ENCODE data around the gene TAB2. TPM values are rescaled to one million over a fixed set of nuclear protein-coding genes. Genes with fewer than 3 reads are reported as not detected.
"Not testable (repeated sequence)": the region's sequence is repeated elsewhere in the genome, so short reads cannot be mapped to it uniquely, and the experiment has no call there.

TAB2 gene
- total RNA-seq, 2 donors from 2014 or later: 192 to 199 TPM

GRCh38 chr6:149440735-149441671, 123.5 kb downstream of the TAB2 start:
- Mint-ChIP-seq H3K4me3 (no peak overlapping the region), H3K36me3 (ENCODE audit: low read depth) (no peaks in the 10 kb centered on the region), H3K27me3 (no peaks in the 10 kb centered on the region), H3K27ac (peak overlapping the region; percentile 75), H3K4me1 (peaks cover 44% of the 10 kb centered on the region)
- ATAC-seq (no peak), DNase-seq (no peak)
- no peaks in the 10 kb centered on the region for H3K9me3 ChIP-seq (ENCODE audit: control insufficient read depth, low read length, poor library complexity, severe bottlenecking)

- peaks cover 49% of the 10 kb centered on the region for H3K4me1 Mint-ChIP-seq
- no peak overlapping the region for H3K4me3 Mint-ChIP-seq
- no peak for DNase-seq
- no peak for ATAC-seq
- no peaks in the 10 kb centered on the region for H3K27me3 Mint-ChIP-seq
- H3K9me3 ChIP-seq (ENCODE audit: control insufficient read depth, low read length, poor library complexity, severe bottlenecking): no peaks in the 10 kb centered on the region
- no peaks in the 10 kb centered on the region for H3K36me3 Mint-ChIP-seq (ENCODE audit: low read depth)
- peak overlapping the region; percentile 75 for H3K27ac Mint-ChIP-seq
These were observed 124.2 kb downstream of the TAB2 start for GRCh38 chr6:149441740-149442139.

GRCh38 chr6:149443411-149444181, 126.1 kb downstream of the TAB2 start:
- ATAC-seq: no peak
- H3K27me3 Mint-ChIP-seq: no peaks in the 10 kb centered on the region

GRCh38 chr6:149444360-149445094, 127.0 kb downstream of the TAB2 start:
- DNase-seq; H3K27me3 Mint-ChIP-seq; H3K36me3 Mint-ChIP-seq (ENCODE audit: low read depth); H3K9me3 ChIP-seq (ENCODE audit: control insufficient read depth, low read length, poor library complexity, severe bottlenecking): not testable (repeated sequence)
- H3K27ac Mint-ChIP-seq: peak overlapping the region; percentile 87
- peak overlapping the region; percentile 36 for H3K4me3 Mint-ChIP-seq
- peak; percentile 12 for ATAC-seq
- peaks cover 28% of the 10 kb centered on the region for H3K4me1 Mint-ChIP-seq

More at GRCh38 chr6:149443411-149444181, 126.1 kb downstream of the TAB2 start:
- no peaks in the 10 kb centered on the region for H3K9me3 ChIP-seq (ENCODE audit: control insufficient read depth, low read length, poor library complexity, severe bottlenecking)
- Mint-ChIP-seq H3K4me1 (peaks cover 36% of the 10 kb centered on the region), H3K4me3 (peak overlapping the region; percentile 50), H3K36me3 (ENCODE audit: low read depth) (no peaks in the 10 kb centered on the region), H3K27ac (peak overlapping the region; percentile 87)
- no peak for DNase-seq

GRCh38 chr6:149445095-149445466, 127.6 kb downstream of the TAB2 start:
- Mint-ChIP-seq H3K36me3 (ENCODE audit: low read depth) (no peaks in the 10 kb centered on the region), H3K4me3 (peak overlapping the region; percentile 43), H3K27me3 (no peaks in the 10 kb centered on the region), H3K4me1 (peaks cover 30% of the 10 kb centered on the region), H3K27ac (peak overlapping the region; percentile 87)
- peak in 1 of 3 donors; percentile 29 for DNase-seq
- peak; percentile 58 for ATAC-seq
- no peaks in the 10 kb centered on the region for H3K9me3 ChIP-seq (ENCODE audit: control insufficient read depth, low read length, poor library complexity, severe bottlenecking)

GRCh38 chr6:149445573-149445972, 128.1 kb downstream of the TAB2 start:
- ATAC-seq (peak; percentile 34), DNase-seq (no peak)
- no peaks in the 10 kb centered on the region for H3K9me3 ChIP-seq (ENCODE audit: control insufficient read depth, low read length, poor library complexity, severe bottlenecking)
- Mint-ChIP-seq H3K27me3 (no peaks in the 10 kb centered on the region), H3K27ac (peak overlapping the region; percentile 87), H3K4me1 (peaks cover 28% of the 10 kb centered on the region), H3K4me3 (peak overlapping the region; percentile 43), H3K36me3 (ENCODE audit: low read depth) (no peaks in the 10 kb centered on the region)

- peak overlapping the region; percentile 87 for H3K27ac Mint-ChIP-seq
- H3K4me3 Mint-ChIP-seq: peak overlapping the region; percentile 76
These were observed 129.4 kb downstream of the TAB2 start for GRCh38 chr6:149446791-149447376.

GRCh38 chr6:149448821-149449453, 131.4 kb downstream of the TAB2 start:
- ATAC-seq: no peak
- no peak for DNase-seq
- peaks cover 19% of the 10 kb centered on the region for H3K4me1 Mint-ChIP-seq
- H3K27ac Mint-ChIP-seq: peak overlapping the region; percentile 87
- H3K36me3 Mint-ChIP-seq (ENCODE audit: low read depth): no peaks in the 10 kb centered on the region
- H3K27me3 Mint-ChIP-seq: no peaks in the 10 kb centered on the region
- no peak overlapping the region for H3K4me3 Mint-ChIP-seq
- no peaks in the 10 kb centered on the region for H3K9me3 ChIP-seq (ENCODE audit: control insufficient read depth, low read length, poor library complexity, severe bottlenecking)

More at GRCh38 chr6:149446791-149447376, 129.4 kb downstream of the TAB2 start:
- no peak for ATAC-seq
- no peak for DNase-seq
- Mint-ChIP-seq H3K4me1 (peaks cover 27% of the 10 kb centered on the region), H3K27me3 (no peaks in the 10 kb centered on the region), H3K36me3 (ENCODE audit: low read depth) (no peaks in the 10 kb centered on the region)
- H3K9me3 ChIP-seq (ENCODE audit: control insufficient read depth, low read length, poor library complexity, severe bottlenecking): no peaks in the 10 kb centered on the region

GRCh38 chr6:149449831-149450678, 132.5 kb downstream of the TAB2 start:
- DNase-seq: no peak
- ATAC-seq: no peak
- Mint-ChIP-seq H3K27ac (peak overlapping the region; percentile 77), H3K36me3 (ENCODE audit: low read depth) (no peaks in the 10 kb centered on the region), H3K4me1 (peaks cover 21% of the 10 kb centered on the region), H3K4me3 (peak overlapping the region; percentile 19), H3K27me3 (no peaks in the 10 kb centered on the region)
- no peaks in the 10 kb centered on the region for H3K9me3 ChIP-seq (ENCODE audit: control insufficient read depth, low read length, poor library complexity, severe bottlenecking)

GRCh38 chr6:149450679-149451375, 133.3 kb downstream of the TAB2 start:
- H3K27ac Mint-ChIP-seq: peak overlapping the region; percentile 77
- ATAC-seq (no peak), DNase-seq (no peak)
- peaks cover 17% of the 10 kb centered on the region for H3K4me1 Mint-ChIP-seq
- H3K27me3 Mint-ChIP-seq: no peaks in the 10 kb centered on the region
- H3K36me3 Mint-ChIP-seq (ENCODE audit: low read depth): no peaks in the 10 kb centered on the region
- H3K9me3 ChIP-seq (ENCODE audit: control insufficient read depth, low read length, poor library complexity, severe bottlenecking): no peaks in the 10 kb centered on the region
- peak overlapping the region; percentile 19 for H3K4me3 Mint-ChIP-seq

- Mint-ChIP-seq H3K4me1 (peaks cover 14% of the 10 kb centered on the region), H3K4me3 (peak overlapping the region; percentile 47), H3K36me3 (ENCODE audit: low read depth) (no peaks in the 10 kb centered on the region), H3K27ac (peak overlapping the region; percentile 57), H3K27me3 (no peaks in the 10 kb centered on the region)
- ATAC-seq: no peak
- H3K9me3 ChIP-seq (ENCODE audit: control insufficient read depth, low read length, poor library complexity, severe bottlenecking): no peaks in the 10 kb centered on the region
- DNase-seq: no peak
These were observed 134.0 kb downstream of the TAB2 start for GRCh38 chr6:149451376-149452036.

All from T-helper 17 cell (primary cell).